ENCODE data around the gene SLC1A3.

Gene SLC1A3

GRCh38 chr5:36733183-36733582 lies 126.8 kb downstream of the SLC1A3 start:
- Mint-ChIP-seq H3K4me3 (no peak overlapping the region), H3K27ac (no peak overlapping the region), H3K9me3 (no peaks in the 10 kb centered on the region), H3K27me3 (peaks cover 4% of the 10 kb centered on the region), H3K4me1 (ENCODE audit: low read depth) (no peaks in the 10 kb centered on the region), H3K36me3 (ENCODE audit: low read depth) (no peaks in the 10 kb centered on the region)

- no peaks in the 10 kb centered on the region for H3K36me3 Mint-ChIP-seq (ENCODE audit: low read depth)
- no peak overlapping the region for H3K27ac Mint-ChIP-seq
- H3K9me3 Mint-ChIP-seq, result no peaks in the 10 kb centered on the region
- H3K27me3 Mint-ChIP-seq, result peaks cover 4% of the 10 kb centered on the region
- no peak overlapping the region for H3K4me3 Mint-ChIP-seq
- H3K4me1 Mint-ChIP-seq (ENCODE audit: low read depth), result peaks cover under 1% of the 10 kb centered on the region
Observed at GRCh38 chr5:36734422-36734821, 128.0 kb downstream of the SLC1A3 start.

GRCh38 chr5:36735891-36736290 lies 129.5 kb downstream of the SLC1A3 start:
- no peak overlapping the region for H3K4me3 Mint-ChIP-seq
- peaks cover 4% of the 10 kb centered on the region for H3K27me3 Mint-ChIP-seq
- H3K9me3 Mint-ChIP-seq, result no peaks in the 10 kb centered on the region
- H3K27ac Mint-ChIP-seq, result no peak overlapping the region
- no peaks in the 10 kb centered on the region for H3K36me3 Mint-ChIP-seq (ENCODE audit: low read depth)
- H3K4me1 Mint-ChIP-seq (ENCODE audit: low read depth), result peaks cover 7% of the 10 kb centered on the region
